Skeletal muscle tissue (tissue), 4 donors: Measurements from ENCODE around the gene MOCS1. TPM values are rescaled to one million over a fixed set of nuclear protein-coding genes. Genes with fewer than 3 reads are reported as not detected.
A peak's percentile ranks its signal among the peaks of the same experiment; 100 is the strongest.
"Not testable (repeated sequence)": the region's sequence is repeated elsewhere in the genome, so short reads cannot be mapped to it uniquely, and the experiment has no call there.

ENCODE experiments used
- H3K27ac ChIP-seq: one replicate; pipeline ENCODE4 v1.7.0; 2013; ENCODE audit warnings: mild to moderate bottlenecking, low read depth, low read length, inconsistent platforms
- H3K27me3 ChIP-seq, 3 donors: one replicate each; pipeline ENCODE4 v1.7.0; 2013; ENCODE audit warnings: low read length in 3 of 3; ENCODE audit not compliant: control insufficient read depth in 3 of 3, insufficient read depth in 3 of 3
- H3K36me3 ChIP-seq, 3 donors: one replicate each; pipeline ENCODE4 v1.7.0; 2013; ENCODE audit warnings: low read length in 3 of 3; ENCODE audit not compliant: control insufficient read depth in 3 of 3, insufficient read depth in 3 of 3
- H3K4me1 ChIP-seq, 3 donors: one replicate each; pipeline ENCODE4 v1.7.0; 2013; ENCODE audit warnings: low read length in 3 of 3, mild to moderate bottlenecking in 3 of 3; ENCODE audit not compliant: control insufficient read depth in 3 of 3, insufficient read depth in 3 of 3
- H3K4me3 ChIP-seq, 3 donors: one replicate each; pipeline ENCODE4 v1.7.0; 2013; ENCODE audit warnings: low read length in 3 of 3
- H3K9ac ChIP-seq, 3 donors: one replicate each; pipeline ENCODE4 v1.7.0; 2013; ENCODE audit warnings: low read length in 3 of 3, mild to moderate bottlenecking in 3 of 3, moderate library complexity in 2 of 3, low read depth in 1 of 3
- H3K9me3 ChIP-seq, 3 donors: one replicate each; pipeline ENCODE4 v1.7.0; 2013; ENCODE audit warnings: low read length in 3 of 3; ENCODE audit not compliant: control insufficient read depth in 3 of 3
- total RNA-seq: library from RNA; depleted of rRNA; stranded (reverse); fragments of >200 nt; gene quantifications from one replicate; pipeline ENCODE4 v1.2.3, GENCODE V29; 2014
- donor health status: Osteomylitis.

Gene MOCS1
- total RNA-seq, 1 donor from 2014 or later, result 6.8 TPM

DNA sequence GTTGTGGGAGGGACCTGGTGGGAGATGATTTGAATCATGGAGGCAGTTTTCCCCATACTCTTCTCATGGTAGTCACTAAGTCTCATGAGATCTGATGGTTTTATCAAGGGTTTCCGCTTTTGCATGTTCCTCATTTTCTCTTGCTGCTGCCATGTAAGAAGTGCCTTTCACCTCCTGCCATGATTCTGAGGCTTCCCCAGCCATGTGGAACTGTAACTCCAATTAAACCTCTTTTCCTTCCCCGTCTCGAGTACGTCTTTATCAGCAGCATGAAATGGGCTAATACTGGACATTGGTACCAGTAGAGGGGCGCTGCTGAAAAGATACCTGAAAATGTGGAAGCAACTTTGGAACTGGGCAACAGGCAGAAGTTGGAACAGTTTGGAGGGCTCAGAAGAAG lies 36.9 kb upstream of the MOCS1 start:
- H3K4me3 ChIP-seq, H3K27me3 ChIP-seq, H3K9me3 ChIP-seq, H3K36me3 ChIP-seq, H3K9ac ChIP-seq, H3K4me1 ChIP-seq, H3K27ac ChIP-seq: not testable (repeated sequence)

- no peaks in the 10 kb centered on the region for H3K36me3 ChIP-seq
- peaks cover 0 to 7% (median 5%) of the 10 kb centered on the region in 3 donors for H3K4me1 ChIP-seq
- H3K4me3 ChIP-seq, result no peak overlapping the region
- H3K27ac ChIP-seq, result no peak overlapping the region
- H3K27me3 ChIP-seq, result no peaks in the 10 kb centered on the region
- no peaks in the 10 kb centered on the region for H3K9me3 ChIP-seq
- H3K9ac ChIP-seq, result no peak overlapping the region
Observed at GRCh38 chr6:39965751-39966150, 31.5 kb upstream of the MOCS1 start.

- H3K9ac ChIP-seq, result no peak overlapping the region
- H3K9me3 ChIP-seq, result no peaks in the 10 kb centered on the region
- no peaks in the 10 kb centered on the region for H3K36me3 ChIP-seq
- H3K27ac ChIP-seq, result no peak overlapping the region
- H3K4me3 ChIP-seq, result no peak overlapping the region
- H3K27me3 ChIP-seq, result no peaks in the 10 kb centered on the region
- peaks cover 0 to 7% (median 5%) of the 10 kb centered on the region in 3 donors for H3K4me1 ChIP-seq
Observed at GRCh38 chr6:39964530-39964929, 30.3 kb upstream of the MOCS1 start.

DNA sequence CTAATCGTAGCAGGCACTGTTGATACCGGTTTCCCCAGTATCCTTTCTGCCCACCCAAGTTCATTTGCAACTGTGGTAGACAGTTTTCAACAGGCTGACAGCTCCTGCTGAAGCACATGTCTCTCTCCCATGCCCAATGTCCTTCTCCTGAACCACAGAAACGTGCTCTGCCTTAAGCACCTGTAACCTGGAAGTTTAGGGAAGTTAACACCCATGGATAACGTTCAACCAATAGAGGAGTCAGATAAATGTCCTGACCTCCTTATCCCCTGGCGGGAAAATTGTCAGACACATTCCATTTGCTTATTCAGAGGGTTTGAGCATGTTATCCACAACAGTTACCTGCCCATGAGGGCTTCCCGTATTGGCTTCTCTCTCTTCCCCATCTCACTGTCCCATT lies 29.8 kb upstream of the MOCS1 start:
- Histone ChIP-seq H3K9me3 (no peaks in the 10 kb centered on the region), H3K27me3 (no peaks in the 10 kb centered on the region), H3K4me3 (no peak overlapping the region), H3K27ac (no peak overlapping the region), H3K4me1 (peaks cover 0 to 7% (median 5%) of the 10 kb centered on the region in 3 donors), H3K9ac (no peak overlapping the region), H3K36me3 (no peaks in the 10 kb centered on the region)

DNA sequence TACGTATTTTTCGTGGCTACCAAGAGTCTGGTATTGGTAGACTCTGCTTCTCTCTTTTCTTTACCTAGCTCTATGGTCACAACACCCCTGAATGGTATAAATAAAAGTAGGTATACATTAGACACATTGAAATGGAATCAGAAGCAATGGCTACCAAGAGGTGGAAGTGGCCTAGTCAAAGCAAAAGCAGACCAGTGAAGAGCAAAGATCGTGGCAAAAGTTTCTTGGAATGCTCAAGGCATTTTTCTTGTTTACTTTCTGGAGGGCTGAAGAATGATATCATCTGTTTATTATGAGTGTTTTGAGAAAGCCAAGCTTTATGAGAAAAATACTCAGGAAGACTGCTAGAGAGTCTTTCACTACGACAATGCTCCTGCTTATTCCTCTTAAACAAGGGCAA lies 28.6 kb upstream of the MOCS1 start:
- H3K27ac ChIP-seq, result no peak overlapping the region
- peaks cover 0 to 7% (median 5%) of the 10 kb centered on the region in 3 donors for H3K4me1 ChIP-seq
- no peaks in the 10 kb centered on the region for H3K27me3 ChIP-seq
- H3K36me3 ChIP-seq, result no peaks in the 10 kb centered on the region
- H3K4me3 ChIP-seq, result no peak overlapping the region
- no peaks in the 10 kb centered on the region for H3K9me3 ChIP-seq
- H3K9ac ChIP-seq, result no peak overlapping the region

DNA sequence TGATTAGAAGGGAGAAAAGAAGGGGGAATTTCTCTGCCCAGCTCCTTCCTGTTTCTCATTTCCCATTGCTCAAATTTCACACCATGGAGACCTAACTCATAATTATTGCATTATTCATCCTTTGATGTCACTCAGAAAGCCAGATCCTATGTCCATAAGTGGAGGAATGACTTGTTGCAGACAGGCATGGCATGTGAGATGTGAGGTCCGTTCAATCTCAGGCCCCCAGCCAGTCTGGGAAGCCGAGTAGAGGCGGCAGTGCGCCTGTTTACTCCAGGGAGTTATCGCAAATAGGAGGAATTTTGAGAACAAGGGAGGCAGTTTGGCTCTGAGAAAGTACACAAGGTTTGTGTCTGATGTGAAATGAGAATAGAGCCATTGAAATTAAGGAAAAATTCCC lies 26.9 kb upstream of the MOCS1 start:
- no peak overlapping the region for H3K9ac ChIP-seq
- H3K27me3 ChIP-seq, result no peaks in the 10 kb centered on the region
- no peak overlapping the region for H3K4me3 ChIP-seq
- H3K27ac ChIP-seq, result no peak overlapping the region
- H3K9me3 ChIP-seq, result no peaks in the 10 kb centered on the region
- peaks cover 0 to 7% (median 5%) of the 10 kb centered on the region in 3 donors for H3K4me1 ChIP-seq
- no peaks in the 10 kb centered on the region for H3K36me3 ChIP-seq

- no peaks in the 10 kb centered on the region for H3K36me3 ChIP-seq
- no peak overlapping the region for H3K27ac ChIP-seq
- H3K9ac ChIP-seq, result no peak overlapping the region
- H3K9me3 ChIP-seq, result no peaks in the 10 kb centered on the region
- peaks cover 0 to 7% (median 5%) of the 10 kb centered on the region in 3 donors for H3K4me1 ChIP-seq
- no peak overlapping the region for H3K4me3 ChIP-seq
- no peaks in the 10 kb centered on the region for H3K27me3 ChIP-seq
Observed at GRCh38 chr6:39958947-39959346, 24.7 kb upstream of the MOCS1 start.

GRCh38 chr6:39956936-39957335 lies 22.7 kb upstream of the MOCS1 start:
- H3K27ac ChIP-seq, result no peak overlapping the region
- H3K4me3 ChIP-seq, result no peak overlapping the region
- H3K9ac ChIP-seq, result no peak overlapping the region
- H3K27me3 ChIP-seq, result no peaks in the 10 kb centered on the region
- peaks cover 5 to 7% (median 5%) of the 10 kb centered on the region in 3 donors for H3K4me1 ChIP-seq
- H3K9me3 ChIP-seq, result no peaks in the 10 kb centered on the region
- no peaks in the 10 kb centered on the region for H3K36me3 ChIP-seq

- H3K4me3 ChIP-seq, result no peak overlapping the region
- no peak overlapping the region for H3K27ac ChIP-seq
- H3K36me3 ChIP-seq, result no peaks in the 10 kb centered on the region
- no peaks in the 10 kb centered on the region for H3K27me3 ChIP-seq
- H3K9me3 ChIP-seq, result no peaks in the 10 kb centered on the region
- no peak overlapping the region for H3K9ac ChIP-seq
- peaks cover 0 to 14% (median 5%) of the 10 kb centered on the region in 3 donors for H3K4me1 ChIP-seq
Observed at GRCh38 chr6:39953076-39953618, 18.9 kb upstream of the MOCS1 start.

GRCh38 chr6:39952167-39952566 lies 17.9 kb upstream of the MOCS1 start:
- Histone ChIP-seq H3K4me3 (no peak overlapping the region), H3K9me3 (no peaks in the 10 kb centered on the region), H3K9ac (no peak overlapping the region), H3K4me1 (peaks cover 0 to 14% (median 5%) of the 10 kb centered on the region in 3 donors), H3K27me3 (no peaks in the 10 kb centered on the region), H3K27ac (peak overlapping the region; percentile 57), H3K36me3 (no peaks in the 10 kb centered on the region)
